Measurements from ENCODE around the gene DCTN3. TPM values are rescaled to one million over a fixed set of nuclear protein-coding genes. Genes with fewer than 3 reads are reported as not detected.

Gene DCTN3
- total RNA-seq, 1 donor from 2014 or later, result 78.6 TPM

DNA sequence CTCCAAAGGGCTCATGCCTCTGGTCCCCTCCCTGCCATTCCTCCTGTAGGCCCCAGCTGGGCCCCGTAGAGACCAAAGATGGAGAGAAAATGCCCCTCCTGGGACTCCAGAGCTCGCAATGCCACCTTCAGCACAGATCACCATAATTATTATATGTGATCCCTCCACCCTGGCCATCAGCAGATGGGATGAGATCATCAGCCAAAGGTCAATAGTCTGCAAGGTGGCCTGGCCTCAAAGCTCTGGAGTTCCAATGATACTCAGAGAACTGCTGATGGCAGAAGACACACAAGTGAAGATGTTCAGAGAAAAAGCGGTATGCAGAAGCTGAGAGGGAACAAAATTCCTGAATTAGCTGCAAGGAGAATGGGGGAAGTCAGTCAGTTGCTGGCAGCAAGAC is 13.4 kb downstream of the DCTN3 start:
- DNase-seq (ENCODE audit: extremely low spot score in 2 of 2), result no peak
- Histone ChIP-seq H3K4me1 (peaks cover 16% of the 10 kb centered on the region), H3K36me3 (no peaks in the 10 kb centered on the region), H3K4me3 (no peak overlapping the region), H3K27ac (no peak overlapping the region), H3K27me3 (no peaks in the 10 kb centered on the region), H3K9me3 (no peaks in the 10 kb centered on the region)
- TF ChIP-seq POLR2AphosphoS5 (IDR thresholded peaks at IDR 0.05; ENCODE audit: insufficient read depth in 1 of 2, low read depth in 1 of 2), result no peak
- TF ChIP-seq POLR2A (IDR thresholded peaks at IDR 0.05), result no peak
- TF ChIP-seq, protein P1, sequence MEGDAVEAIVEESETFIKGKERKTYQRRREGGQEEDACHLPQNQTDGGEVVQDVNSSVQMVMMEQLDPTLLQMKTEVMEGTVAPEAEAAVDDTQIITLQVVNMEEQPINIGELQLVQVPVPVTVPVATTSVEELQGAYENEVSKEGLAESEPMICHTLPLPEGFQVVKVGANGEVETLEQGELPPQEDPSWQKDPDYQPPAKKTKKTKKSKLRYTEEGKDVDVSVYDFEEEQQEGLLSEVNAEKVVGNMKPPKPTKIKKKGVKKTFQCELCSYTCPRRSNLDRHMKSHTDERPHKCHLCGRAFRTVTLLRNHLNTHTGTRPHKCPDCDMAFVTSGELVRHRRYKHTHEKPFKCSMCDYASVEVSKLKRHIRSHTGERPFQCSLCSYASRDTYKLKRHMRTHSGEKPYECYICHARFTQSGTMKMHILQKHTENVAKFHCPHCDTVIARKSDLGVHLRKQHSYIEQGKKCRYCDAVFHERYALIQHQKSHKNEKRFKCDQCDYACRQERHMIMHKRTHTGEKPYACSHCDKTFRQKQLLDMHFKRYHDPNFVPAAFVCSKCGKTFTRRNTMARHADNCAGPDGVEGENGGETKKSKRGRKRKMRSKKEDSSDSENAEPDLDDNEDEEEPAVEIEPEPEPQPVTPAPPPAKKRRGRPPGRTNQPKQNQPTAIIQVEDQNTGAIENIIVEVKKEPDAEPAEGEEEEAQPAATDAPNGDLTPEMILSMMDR (IDR thresholded peaks at IDR 0.05), result no peak
- intact Hi-C loops (cut with DNase I), result no loop called here

DNA sequence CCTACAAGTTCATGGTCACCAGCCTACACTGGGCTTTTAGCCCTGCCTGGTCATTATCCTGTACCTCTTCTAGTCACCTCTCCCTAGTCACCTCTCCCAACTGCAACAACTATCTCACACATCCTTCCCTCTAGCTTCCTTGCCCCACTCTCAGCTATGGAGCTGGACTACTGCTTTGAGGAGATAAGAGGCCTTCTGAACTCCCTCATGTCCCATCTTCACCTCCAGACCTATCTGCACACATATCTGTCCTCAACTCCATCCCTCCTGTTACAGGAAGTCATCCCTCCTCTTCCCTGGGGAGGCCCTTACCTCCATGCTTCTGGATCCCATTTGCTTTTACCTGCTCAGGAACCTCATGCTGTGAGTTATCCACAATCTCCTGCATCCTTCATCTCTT is 14.1 kb downstream of the DCTN3 start:
- Histone ChIP-seq H3K4me3 (no peak overlapping the region), H3K4me1 (peaks cover 12% of the 10 kb centered on the region), H3K36me3 (no peaks in the 10 kb centered on the region), H3K9me3 (no peaks in the 10 kb centered on the region), H3K27ac (no peak overlapping the region), H3K27me3 (no peaks in the 10 kb centered on the region)
- TF ChIP-seq, protein P1 (IDR thresholded peaks at IDR 0.05), result no peak
- TF ChIP-seq POLR2AphosphoS5 (IDR thresholded peaks at IDR 0.05; ENCODE audit: insufficient read depth in 1 of 2, low read depth in 1 of 2), result no peak
- no peak for DNase-seq (ENCODE audit: extremely low spot score in 2 of 2)
- intact Hi-C loops (cut with DNase I), result no loop called here

DNA sequence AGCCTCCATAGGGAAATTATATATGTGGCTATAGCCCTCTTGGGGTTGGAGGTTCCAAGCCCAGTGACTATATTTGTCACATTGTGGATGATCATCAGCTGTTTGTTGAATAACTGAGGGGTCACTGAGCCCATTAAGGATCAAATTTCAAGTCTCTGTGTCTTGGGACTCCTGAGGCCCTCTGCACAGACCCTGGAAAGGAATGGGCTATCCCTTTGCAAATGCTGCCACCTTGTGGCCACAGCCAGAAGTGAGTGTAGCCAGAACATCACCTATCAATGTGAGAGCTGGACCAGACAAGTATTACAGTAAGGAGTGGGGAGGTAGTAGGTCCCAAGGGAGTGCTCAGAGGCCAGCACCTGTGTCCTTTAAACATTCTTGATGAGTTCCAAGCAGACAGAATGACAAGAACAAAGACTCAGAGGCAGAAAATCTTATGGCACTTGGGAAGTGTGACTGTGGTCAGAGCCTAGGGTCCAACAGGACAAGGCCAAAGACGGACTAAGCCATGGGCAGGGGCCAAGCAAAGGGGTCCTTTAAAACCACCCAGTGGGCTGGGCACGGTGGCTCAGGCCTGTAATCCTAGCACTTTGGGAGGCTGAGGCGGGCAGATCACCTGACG is 16.6 kb downstream of the DCTN3 start:
- intact Hi-C loops (cut with DNase I), result loop anchor here (2.0 kb wide), 1 partner anchor 55 kb away; no protein-coding TSS in a partner anchor
- no peak for DNase-seq (ENCODE audit: extremely low spot score in 2 of 2)
- no peaks in the 10 kb centered on the region for H3K27me3 ChIP-seq
- peaks cover 5% of the 10 kb centered on the region for H3K4me1 ChIP-seq
- no peaks in the 10 kb centered on the region for H3K36me3 ChIP-seq
- H3K4me3 ChIP-seq, result no peak overlapping the region
- no peaks in the 10 kb centered on the region for H3K9me3 ChIP-seq
- no peak overlapping the region for H3K27ac ChIP-seq
- TF ChIP-seq, protein P1 (IDR thresholded peaks at IDR 0.05), result peak; percentile 85 to 92 (median 90)
- TF ChIP-seq POLR2A (IDR thresholded peaks at IDR 0.05) (no peak), POLR2AphosphoS5 (IDR thresholded peaks at IDR 0.05; ENCODE audit: insufficient read depth in 1 of 2, low read depth in 1 of 2) (peak in 1 of 2 donors; percentile 40)

DNA sequence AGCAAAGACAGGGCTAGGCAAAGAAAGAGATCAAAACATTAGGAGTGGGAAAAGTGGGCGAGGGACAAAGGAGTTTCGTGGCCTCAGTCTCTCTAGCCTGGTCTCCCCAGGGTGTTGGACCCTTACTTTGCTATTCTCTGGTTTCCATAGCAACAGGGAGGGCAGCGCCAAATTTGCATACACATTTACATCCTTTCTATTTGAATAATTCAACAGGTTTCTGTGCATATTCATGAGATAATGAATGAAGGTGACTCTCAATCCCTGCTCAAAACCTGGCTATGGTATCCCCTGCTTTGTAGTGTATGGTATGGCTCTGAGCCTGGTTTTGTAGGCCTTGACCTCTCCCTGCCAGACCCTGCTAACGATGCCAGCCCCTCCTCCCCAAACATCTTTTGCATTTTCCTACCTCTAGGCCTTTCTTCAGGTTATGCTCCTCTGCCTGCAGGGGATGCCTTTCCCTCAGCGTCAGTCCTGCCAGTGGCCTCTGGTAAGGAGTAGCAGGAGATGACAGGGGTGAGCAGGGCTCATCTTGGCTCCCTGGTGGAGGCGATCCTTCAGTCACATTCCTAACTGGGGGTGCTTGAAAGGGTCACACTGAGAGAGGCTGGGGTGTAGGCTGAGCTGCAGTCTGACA is 18.2 kb downstream of the DCTN3 start:
- intact Hi-C loops (cut with DNase I), result loop anchor here (2.0 kb wide), 1 partner anchor 53 kb away; no protein-coding TSS in a partner anchor
- H3K9me3 ChIP-seq, result no peaks in the 10 kb centered on the region

More for the DNA sequence above, 18.2 kb downstream of the DCTN3 start:
- Histone ChIP-seq H3K4me1 (peaks cover 5% of the 10 kb centered on the region), H3K36me3 (no peaks in the 10 kb centered on the region), H3K4me3 (no peak overlapping the region), H3K27me3 (no peaks in the 10 kb centered on the region), H3K27ac (no peak overlapping the region)
- TF ChIP-seq POLR2AphosphoS5 (IDR thresholded peaks at IDR 0.05; ENCODE audit: insufficient read depth in 1 of 2, low read depth in 1 of 2) (no peak), POLR2A (IDR thresholded peaks at IDR 0.05) (no peak)
- TF ChIP-seq, protein P1 (IDR thresholded peaks at IDR 0.05), result no peak
- no peak for DNase-seq (ENCODE audit: extremely low spot score in 2 of 2)

Data from vagina (tissue), 2 donors.